IMR-90 (cell line): Measurements from ENCODE around the gene TTC28. TPM values are rescaled to one million over a fixed set of nuclear protein-coding genes. Genes with fewer than 3 reads are reported as not detected.

Source experiments
- ATAC-seq: fragments of 200-7000 bp; cut with Tn5 transposase; 2 replicates; pipeline ENCODE4 v1.9.1; 2020; ENCODE audit warnings: low read depth, mild to moderate bottlenecking, moderate library complexity
- BruUV-seq: library from RNA; stranded (reverse); fragments of 400-500 nt; replicated peaks from 2 replicates; lab custom pipeline; 2021; lab: Mats Ljungman, UMichigan
- CTCF ChIA-PET: fragments of 300-600 bp; formaldehyde crosslinking; extraction: SDS; loops from one replicate; lab custom pipeline; 2021; ENCODE audit warnings: antibody characterized with exemption; lab: Yijun Ruan, JAX
- POLR2A ChIA-PET: fragments of 300-600 bp; sonication (Branson Sonifier 250); formaldehyde crosslinking; loops from one replicate; lab custom pipeline; 2022; ENCODE audit warnings: antibody characterized with exemption; ENCODE audit not compliant: unreplicated experiment; lab: Charles Lee
- DNase-seq: peaks from one replicate; pipeline ENCODE4 v3.0.0; 2013
- H2AFZ ChIP-seq: replicated peaks from 2 replicates; pipeline ENCODE3; 2013; ENCODE audit warnings: low read length, mild to moderate bottlenecking; ENCODE audit not compliant: poor library complexity
- H2AK5ac ChIP-seq: 2 replicates; pipeline ENCODE4 v1.6.1; 2013; ENCODE audit warnings: low read depth, low read length, inconsistent platforms
- H2AK9ac ChIP-seq: replicated peaks from 2 replicates; pipeline ENCODE3; 2013; ENCODE audit warnings: mild to moderate bottlenecking, low read depth, low read length, moderate library complexity; ENCODE audit not compliant: poor library complexity
- H2BK120ac ChIP-seq: 2 replicates; pipeline ENCODE4 v1.6.1; 2013; ENCODE audit warnings: low read depth, low read length, inconsistent platforms
- H2BK15ac ChIP-seq: 3 replicates; pipeline ENCODE4 v1.6.1; 2013; ENCODE audit warnings: low read depth, low read length, inconsistent platforms
- H2BK20ac ChIP-seq: 2 replicates; pipeline ENCODE4 v1.6.1; 2013; ENCODE audit warnings: low read depth, mild to moderate bottlenecking, inconsistent platforms, low read length, moderate library complexity
- H2BK5ac ChIP-seq: 2 replicates; pipeline ENCODE4 v1.6.1; 2013; ENCODE audit warnings: mild to moderate bottlenecking, low read depth, low read length, inconsistent platforms; ENCODE audit not compliant: poor library complexity, severe bottlenecking
- H3K14ac ChIP-seq: replicated peaks from 2 replicates; pipeline ENCODE4 v1.6.1; 2013; ENCODE audit warnings: low read depth, low read length, inconsistent platforms
- H3K18ac ChIP-seq: 2 replicates; pipeline ENCODE4 v1.6.1; 2013; ENCODE audit warnings: low read depth, low read length, control low read depth
- H3K23ac ChIP-seq: 2 replicates; pipeline ENCODE4 v1.6.1; 2013; ENCODE audit warnings: low read depth, low read length, inconsistent platforms
- H3K27ac ChIP-seq: 2 replicates; pipeline ENCODE4 v1.5.1; 2013; ENCODE audit warnings: mild to moderate bottlenecking, control low read depth, low read length; ENCODE audit not compliant: insufficient read depth
- H3K27me3 ChIP-seq: 2 replicates; pipeline ENCODE4 v1.6.1; 2013; ENCODE audit warnings: low read length; ENCODE audit not compliant: control insufficient read depth, insufficient read depth
- H3K36me3 ChIP-seq: 2 replicates; pipeline ENCODE4 v1.6.1; 2013; ENCODE audit warnings: low read length, mixed read lengths; ENCODE audit not compliant: control insufficient read depth, insufficient read depth
- H3K4ac ChIP-seq: 2 replicates; pipeline ENCODE4 v1.6.1; 2013; ENCODE audit warnings: low read depth, low read length, inconsistent platforms
- H3K4me1 ChIP-seq: 2 replicates; pipeline ENCODE4 v1.6.1; 2013; ENCODE audit warnings: low read length, mixed read lengths; ENCODE audit not compliant: control insufficient read depth, insufficient read depth
- H3K4me2 ChIP-seq: 2 replicates; pipeline ENCODE4 v1.6.1; 2013; ENCODE audit warnings: low read depth, mild to moderate bottlenecking, control low read depth, low read length, moderate library complexity
- H3K4me3 ChIP-seq: 2 replicates; pipeline ENCODE4 v1.5.1; 2013; ENCODE audit warnings: low read depth, mild to moderate bottlenecking, control low read depth, low read length, moderate library complexity; ENCODE audit not compliant: insufficient read depth
- H3K56ac ChIP-seq: 2 replicates; pipeline ENCODE4 v1.6.1; 2013; ENCODE audit warnings: low read length, inconsistent platforms; ENCODE audit not compliant: insufficient read depth; ENCODE audit errors: extremely low read depth
- H3K79me1 ChIP-seq, 2 experiments: 2 replicates each; pipeline ENCODE4 v1.6.1; 2013; ENCODE audit warnings: low read length in 2 of 2, inconsistent platforms in 1 of 2, low read depth in 1 of 2
- H3K9ac ChIP-seq: 2 replicates; pipeline ENCODE4 v1.6.1; 2013; ENCODE audit warnings: low read depth, low read length, control low read depth
- H3K9me1 ChIP-seq: 2 replicates; pipeline ENCODE4 v1.6.1; 2013; ENCODE audit warnings: low read length, inconsistent platforms; ENCODE audit not compliant: insufficient read depth
- H3K9me3 ChIP-seq: 2 replicates; pipeline ENCODE4 v1.6.1; 2013; ENCODE audit warnings: low read length; ENCODE audit not compliant: control insufficient read depth, insufficient read depth
- H4K20me1 ChIP-seq: 2 replicates; pipeline ENCODE4 v1.6.1; 2013; ENCODE audit warnings: low read length, inconsistent platforms; ENCODE audit not compliant: insufficient read depth
- H4K5ac ChIP-seq: 2 replicates; pipeline ENCODE4 v1.6.1; 2013; ENCODE audit warnings: mild to moderate bottlenecking, low read depth, low read length, control low read depth
- H4K8ac ChIP-seq, 2 experiments: 2 replicates each; pipeline ENCODE4 v1.6.1; 2013; ENCODE audit warnings: low read depth in 2 of 2, low read length in 2 of 2, control low read depth in 1 of 2, inconsistent platforms in 1 of 2
- H4K91ac ChIP-seq: 2 replicates; pipeline ENCODE4 v1.6.1; 2013; ENCODE audit warnings: low read depth, low read length, inconsistent platforms; ENCODE audit not compliant: insufficient read depth
- BHLHE40 ChIP-seq: fragments of 150-350 bp; IDR thresholded peaks from 2 replicates; pipeline ENCODE4 v1.6.1; 2016; ENCODE audit warnings: mild to moderate bottlenecking, low read depth, low read length
- CEBPB ChIP-seq: IDR thresholded peaks from 2 replicates; pipeline ENCODE4 v1.6.1; 2012; ENCODE audit warnings: low read depth, low read length, improper control_type of control experiment
- CHD1 ChIP-seq: IDR thresholded peaks from 2 replicates; pipeline ENCODE4 v1.6.1; 2012; ENCODE audit warnings: low read depth, low read length, improper control_type of control experiment
- FOS ChIP-seq: fragments of 150-350 bp; IDR thresholded peaks from 2 replicates; pipeline ENCODE4 v1.6.1; 2016; ENCODE audit warnings: low read depth, low read length
- MAFK ChIP-seq: IDR thresholded peaks from 2 replicates; pipeline ENCODE4 v1.6.1; 2012; ENCODE audit warnings: low read depth, low read length, improper control_type of control experiment
- MAZ ChIP-seq: IDR thresholded peaks from 2 replicates; pipeline ENCODE4 v1.6.1; 2012; ENCODE audit warnings: low read depth, mild to moderate bottlenecking, low read length, improper control_type of control experiment, moderate library complexity, borderline replicate concordance
- MXI1 ChIP-seq: IDR thresholded peaks from 2 replicates; pipeline ENCODE4 v1.6.1; 2012; ENCODE audit warnings: low read depth, mild to moderate bottlenecking, low read length, moderate library complexity, borderline replicate concordance
- NFE2L2 ChIP-seq: fragments of 150-350 bp; IDR thresholded peaks from 2 replicates; pipeline ENCODE4 v1.6.1; 2016; ENCODE audit warnings: low read depth, mild to moderate bottlenecking, low read length
- POLR2A ChIP-seq: IDR thresholded peaks from 2 replicates; pipeline ENCODE4 v1.6.1; 2012; ENCODE audit warnings: mild to moderate bottlenecking, low read depth, low read length
- RAD21 ChIP-seq: IDR thresholded peaks from 2 replicates; pipeline ENCODE4 v1.6.1; 2012; ENCODE audit warnings: low read length, improper control_type of control experiment
- RCOR1 ChIP-seq: IDR thresholded peaks from 2 replicates; pipeline ENCODE4 v1.6.1; 2012; ENCODE audit warnings: mild to moderate bottlenecking, low read length, improper control_type of control experiment; ENCODE audit not compliant: insufficient replicate concordance
- RFX5 ChIP-seq: IDR thresholded peaks from 2 replicates; pipeline ENCODE4 v1.8.0; 2012; ENCODE audit warnings: low read depth, mild to moderate bottlenecking, low read length, moderate library complexity
- SMC3 ChIP-seq: fragments of 150-350 bp; IDR thresholded peaks from 2 replicates; pipeline ENCODE4 v1.6.1; 2016; ENCODE audit warnings: low read depth, mild to moderate bottlenecking, antibody characterized with exemption, low read length, moderate library complexity
- WGBS, 2 experiments: methylation state at CpG; one replicate each; pipeline versions ENCODE4 v1.1.5 to v1.1.7; 2013; ENCODE audit warnings: missing lambda C conversion rate in 2 of 2; ENCODE audit not compliant: insufficient read length in 1 of 2; ENCODE audit errors: extremely low coverage in 2 of 2; 5-methylcytosine and 5-hydroxymethylcytosine counted together
- dilution Hi-C: fragments of 300-500 bp; cut with HindIII; formaldehyde crosslinking; loops from one replicate; pipeline ENCODE4 v1.14.3; 2018; ENCODE audit warnings: low sequenced_read_pairs; ENCODE audit not compliant: unreplicated experiment
- in situ Hi-C: fragments of 300-500 bp; cut with MboI; formaldehyde crosslinking; loops from 3 replicates; pipeline ENCODE4 v1.14.3; 2019; ENCODE audit warnings: low sequenced_read_pairs, inconsistent platforms, mixed read lengths
- intact Hi-C: fragments of 100-400 bp; cut with micrococcal nuclease; formaldehyde crosslinking; loops from 2 replicates; pipeline ENCODE4 v1.10.0; 2022
- polyA plus RNA-seq, 3 experiments: library from polyadenylated mRNA; depleted of rRNA; stranded (reverse); fragments of >200 nt; gene quantifications; 2 replicates each; pipeline ENCODE4 v1.2.3, GENCODE V29; 2012; ENCODE audit warnings: low replicate concordance in 1 of 3
- total RNA-seq: library from RNA; depleted of rRNA; stranded (reverse); fragments of >200 nt; gene quantifications from 2 replicates; pipeline ENCODE4 v1.2.3, GENCODE V29; 2012
- TF ChIP-seq, protein P1 (sequence below): fragments of 150-350 bp; IDR thresholded peaks from 2 replicates; pipeline ENCODE4 v1.6.1; 2016; ENCODE audit warnings: low read depth, mild to moderate bottlenecking, low read length, moderate library complexity, borderline replicate concordance
- TF ChIP-seq, protein P2 (sequence below): fragments of 150-350 bp; IDR thresholded peaks from 2 replicates; pipeline ENCODE4 v1.6.1; 2017; ENCODE audit warnings: mild to moderate bottlenecking, antibody characterized with exemption, low read length, low read depth

TTC28 gene
- total and polyA plus RNA-seq, 2 of the 4 experiments (the other 2 are of a cell fraction) = 5.6 to 13.3 TPM

DNA sequence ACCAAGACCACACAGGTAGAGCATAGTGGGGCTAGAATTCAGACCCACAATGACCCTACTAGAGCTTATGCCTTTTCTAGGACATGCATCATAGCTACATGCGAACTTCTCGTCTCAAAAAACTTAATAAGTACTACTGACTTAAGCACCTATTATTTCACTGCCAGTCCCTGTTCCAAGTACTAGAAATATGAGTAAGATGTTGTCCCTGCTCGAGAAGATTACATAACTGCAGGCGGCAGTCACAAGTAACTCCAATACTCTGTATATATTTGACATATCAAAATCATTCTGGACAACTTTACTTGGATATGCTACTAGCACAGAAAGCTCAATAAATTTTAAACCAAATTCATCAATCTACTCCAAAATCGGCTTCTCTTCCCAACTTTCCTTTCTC, 235.0 kb downstream of the TTC28 start:
- Histone ChIP-seq H3K79me1 (peaks cover 15 to 27% of the 10 kb centered on the region in 2 experiments), H2AK5ac (no peak overlapping the region), H3K23ac (no peak overlapping the region), H2BK120ac (no peak overlapping the region), H3K9me3 (no peaks in the 10 kb centered on the region), H3K4ac (no peak overlapping the region), H2AFZ (no peak overlapping the region), H4K5ac (no peak overlapping the region), H4K20me1 (no peaks in the 10 kb centered on the region), H3K36me3 (no peaks in the 10 kb centered on the region), H2BK20ac (no peak overlapping the region), H3K56ac (no peak overlapping the region), H3K27ac (no peak overlapping the region), H3K27me3 (no peaks in the 10 kb centered on the region), H4K91ac (no peak overlapping the region), H2BK15ac (no peak overlapping the region), H3K4me1 (peaks cover 5% of the 10 kb centered on the region; the same call in 1 of the 2 replicates), H4K8ac (no peak overlapping the region), H3K9me1 (no peaks in the 10 kb centered on the region), H3K4me2 (no peak overlapping the region), H3K4me3 (no peak overlapping the region), H2BK5ac (no peak overlapping the region), H3K18ac (no peak overlapping the region), H3K14ac (no peak overlapping the region), H2AK9ac (no peak overlapping the region), H3K9ac (no peak overlapping the region)
- intact Hi-C loops = loop anchor here (5.0 kb wide), 2 partner anchors 47 to 302 kb away; no protein-coding TSS in a partner anchor
- CTCF ChIA-PET = no interaction called here
- in situ Hi-C loops = loop anchor here (25.0 kb wide), 1 partner anchor 382 kb away; no protein-coding TSS in a partner anchor
- ATAC-seq (no peak), DNase-seq (no peak)
- no TSS peak for BruUV-seq
- TF ChIP-seq CEBPB (no peak), NFE2L2 (no peak), RAD21 (no peak), RFX5 (no peak), MXI1 (no peak), BHLHE40 (no peak), SMC3 (no peak), MAZ (no peak), FOS (no peak), RCOR1 (no peak), CHD1 (no peak), POLR2A (no peak), MAFK (no peak)
- TF ChIP-seq, protein P1, sequence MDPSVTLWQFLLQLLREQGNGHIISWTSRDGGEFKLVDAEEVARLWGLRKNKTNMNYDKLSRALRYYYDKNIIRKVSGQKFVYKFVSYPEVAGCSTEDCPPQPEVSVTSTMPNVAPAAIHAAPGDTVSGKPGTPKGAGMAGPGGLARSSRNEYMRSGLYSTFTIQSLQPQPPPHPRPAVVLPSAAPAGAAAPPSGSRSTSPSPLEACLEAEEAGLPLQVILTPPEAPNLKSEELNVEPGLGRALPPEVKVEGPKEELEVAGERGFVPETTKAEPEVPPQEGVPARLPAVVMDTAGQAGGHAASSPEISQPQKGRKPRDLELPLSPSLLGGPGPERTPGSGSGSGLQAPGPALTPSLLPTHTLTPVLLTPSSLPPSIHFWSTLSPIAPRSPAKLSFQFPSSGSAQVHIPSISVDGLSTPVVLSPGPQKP = no peak
- TF ChIP-seq, protein P2, sequence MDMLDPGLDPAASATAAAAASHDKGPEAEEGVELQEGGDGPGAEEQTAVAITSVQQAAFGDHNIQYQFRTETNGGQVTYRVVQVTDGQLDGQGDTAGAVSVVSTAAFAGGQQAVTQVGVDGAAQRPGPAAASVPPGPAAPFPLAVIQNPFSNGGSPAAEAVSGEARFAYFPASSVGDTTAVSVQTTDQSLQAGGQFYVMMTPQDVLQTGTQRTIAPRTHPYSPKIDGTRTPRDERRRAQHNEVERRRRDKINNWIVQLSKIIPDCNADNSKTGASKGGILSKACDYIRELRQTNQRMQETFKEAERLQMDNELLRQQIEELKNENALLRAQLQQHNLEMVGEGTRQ = no peak
- dilution Hi-C loops = no loop called here
- WGBS, 2 experiments = 29 to 100% methylated on average over 1 of the region's 5 CpGs
- POLR2A ChIA-PET = interaction anchor here (0.5 kb wide), 1 partner anchor 31 kb away, joined by 14 read pairs; no protein-coding TSS in a partner anchor
